Activated CD8-positive, alpha-beta memory T cell treated with anti-CD3 and anti-CD28 coated beads, Interleukin-2, amount 50 U/mL, for 48 hours (primary cell): ENCODE data around the gene FGF1.

Source experiments
- DNase-seq: peaks from one replicate; pipeline ENCODE4 v3.0.0-alpha.2; 2020

FGF1 gene

GRCh38 chr5:142685418-142686209 is at the start of gene FGF1:
TSS of gene FGF1 (minus strand) at chr5:142686090. CDS start at chr5:142614127, 71,963 bp downstream.
- DNase-seq: peak; percentile 12

GRCh38 chr5:142727735-142728047 is 41.8 kb upstream of the FGF1 start:
- peak; percentile 20 for DNase-seq

GRCh38 chr5:142726188-142726731 is 40.4 kb upstream of the FGF1 start:
- no peak for DNase-seq

DNA sequence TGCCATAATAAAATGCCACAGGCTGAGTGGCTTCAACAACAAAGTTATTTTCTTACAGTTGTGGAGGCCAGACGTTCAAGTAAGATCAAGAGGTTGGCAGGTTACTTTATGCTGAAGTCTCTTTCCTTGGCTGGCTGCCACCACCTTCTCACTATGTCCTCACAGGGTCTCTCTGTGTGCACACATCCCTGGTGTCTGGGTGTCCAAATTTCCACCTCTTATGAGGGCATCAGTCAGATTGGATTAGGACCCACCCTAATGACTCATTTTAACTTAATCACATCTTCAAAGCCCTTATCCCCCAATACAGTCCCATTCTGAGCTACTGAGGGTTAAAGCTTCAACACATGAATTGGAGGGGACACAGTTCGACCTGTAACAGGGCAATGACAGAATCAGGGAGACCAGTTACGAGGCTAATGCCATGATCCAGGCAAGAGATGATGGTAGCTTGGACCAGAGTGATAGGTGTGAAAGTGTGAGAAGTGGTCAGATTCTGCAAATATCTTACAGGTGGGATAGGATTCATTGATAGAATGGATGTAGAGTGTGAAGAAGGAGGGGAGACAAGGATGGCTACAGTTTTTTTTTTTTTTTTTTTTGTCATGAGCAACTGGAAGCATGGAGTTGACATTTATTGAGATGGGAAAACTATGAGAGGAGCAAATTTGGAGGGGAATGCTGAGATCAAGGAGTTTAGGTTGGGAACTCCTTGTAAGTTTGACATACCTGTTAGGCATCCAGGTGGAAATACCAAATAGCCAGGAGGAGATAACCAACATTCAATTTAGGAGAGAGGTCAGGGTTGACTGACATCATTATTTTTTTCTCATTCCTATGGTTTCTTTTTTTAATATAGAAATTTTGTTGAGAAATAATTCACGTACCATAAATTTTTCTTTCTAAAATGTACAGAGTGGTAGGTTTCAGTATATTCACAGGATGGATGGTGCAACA is 39.6 kb upstream of the FGF1 start:
- DNase-seq: peak; percentile 26

- no peak for DNase-seq
Measured at GRCh38 chr5:142724821-142725220, 38.9 kb upstream of the FGF1 start.

GRCh38 chr5:142722896-142723295 is 37.0 kb upstream of the FGF1 start:
- no peak for DNase-seq

DNA sequence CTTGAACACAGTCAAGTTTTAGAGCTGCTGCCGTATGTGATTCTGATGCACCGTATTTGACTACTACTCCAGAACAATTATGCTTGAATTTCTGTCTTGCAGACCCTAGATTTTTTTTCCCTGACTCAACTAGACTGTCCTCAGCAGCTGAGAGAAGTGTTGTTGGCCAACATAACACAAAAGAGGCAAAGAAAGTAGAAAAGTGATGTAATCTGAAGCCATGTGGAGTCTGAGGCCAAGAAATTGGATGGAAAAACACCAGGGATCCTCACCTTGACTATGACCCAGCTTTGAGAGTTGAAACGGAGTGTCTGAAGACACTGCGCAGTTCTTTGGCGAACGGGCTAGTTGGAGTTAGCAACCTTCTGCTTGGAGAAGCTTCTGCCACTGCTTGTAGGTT is 36.3 kb upstream of the FGF1 start:
- no peak for DNase-seq

DNA sequence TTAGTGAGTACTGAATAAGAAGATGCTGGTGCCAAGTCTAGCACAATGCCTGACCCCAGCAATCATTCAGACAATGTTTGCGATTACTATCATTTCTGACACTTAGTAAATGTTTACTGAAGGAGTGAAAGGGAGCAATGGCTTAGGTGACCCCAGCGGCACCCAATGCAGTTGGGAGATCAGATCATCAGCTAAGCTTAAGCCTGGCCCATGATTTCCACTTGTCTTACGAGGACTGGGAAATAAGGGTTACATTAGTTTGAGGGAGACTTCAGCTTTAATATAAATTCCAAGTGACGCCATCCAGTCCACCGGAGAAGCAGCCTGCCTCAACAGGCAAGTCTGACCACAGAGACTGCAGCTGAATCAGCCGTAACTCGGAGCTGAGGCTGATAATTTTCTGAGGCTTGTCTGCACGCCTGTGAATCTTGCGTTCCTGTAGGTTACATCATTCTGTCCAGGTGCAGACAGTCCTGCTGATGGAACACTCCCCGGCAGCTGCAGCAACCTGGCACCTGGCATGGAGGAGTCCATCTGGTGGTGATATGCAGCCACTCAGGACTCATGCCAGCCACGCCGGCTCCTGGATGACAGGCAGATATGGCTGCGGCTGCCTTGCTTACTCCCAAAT is 34.9 kb upstream of the FGF1 start:
- peak; percentile 44 for DNase-seq

DNA sequence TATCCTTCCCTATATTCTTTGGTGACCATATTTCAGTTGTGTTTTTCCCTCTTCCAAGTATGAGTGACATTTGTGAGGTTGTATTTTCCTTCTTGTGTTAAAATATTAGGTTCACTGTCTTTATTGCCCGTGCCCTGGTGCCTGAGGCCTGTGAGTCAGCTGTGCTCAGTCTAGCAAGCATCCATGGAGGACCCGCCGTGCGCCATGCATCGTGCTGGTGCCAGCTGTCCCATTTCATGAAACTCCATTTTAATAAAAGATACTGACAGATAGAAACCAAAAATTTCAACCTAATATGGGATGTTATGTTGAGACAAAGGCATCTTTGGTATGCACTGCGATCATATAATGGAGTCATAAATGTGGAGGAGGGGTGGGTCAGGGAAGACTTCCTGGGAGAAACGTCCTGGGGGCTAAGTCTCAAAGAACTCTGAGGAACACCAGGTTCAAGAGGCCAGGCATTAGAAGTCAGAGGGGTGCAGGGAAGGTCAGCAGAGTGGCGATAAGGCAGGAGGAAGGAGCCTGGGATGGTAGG is 34.0 kb upstream of the FGF1 start:
- no peak for DNase-seq

- no peak for DNase-seq
Measured at GRCh38 chr5:142717582-142718215, 31.8 kb upstream of the FGF1 start.

DNA sequence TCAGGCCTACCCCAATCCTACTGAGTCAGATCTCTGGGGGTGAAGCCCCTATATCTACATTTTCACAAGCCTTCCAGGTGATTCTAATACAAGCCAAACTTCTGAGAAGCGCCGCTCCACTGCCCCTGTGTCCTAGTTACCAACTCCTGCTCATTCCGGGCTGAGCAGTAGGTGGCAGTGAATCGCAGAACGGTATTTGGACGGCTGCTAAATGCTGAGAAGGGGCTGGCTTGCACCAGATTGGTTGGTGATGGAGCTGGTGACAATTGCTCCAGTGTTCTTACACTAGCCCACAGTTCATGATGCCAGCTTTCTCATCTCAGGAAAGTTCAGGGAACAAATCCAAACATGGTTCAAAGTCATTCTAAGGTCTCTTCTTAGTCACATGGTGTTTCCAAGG is 31.1 kb upstream of the FGF1 start:
- DNase-seq: no peak

DNA sequence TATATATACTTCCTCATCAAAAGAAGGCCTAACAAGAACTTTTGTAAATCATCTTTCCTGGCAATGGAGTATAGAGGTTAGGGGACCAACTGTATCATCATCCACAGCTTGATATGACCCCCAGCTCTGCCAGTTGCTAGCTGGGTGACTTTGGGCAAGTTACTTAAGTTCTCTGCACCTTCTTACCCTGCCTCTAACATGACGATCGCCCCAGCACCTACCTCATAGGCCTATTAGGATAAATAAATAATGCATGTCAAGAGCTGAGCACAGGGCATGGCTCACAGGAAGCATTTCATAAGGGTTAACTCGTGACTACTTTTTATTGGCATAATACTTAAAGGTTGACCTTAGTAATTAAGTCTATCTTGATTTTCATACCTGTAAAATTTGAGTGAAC is 29.4 kb upstream of the FGF1 start:
- peak; percentile 33 for DNase-seq

DNA sequence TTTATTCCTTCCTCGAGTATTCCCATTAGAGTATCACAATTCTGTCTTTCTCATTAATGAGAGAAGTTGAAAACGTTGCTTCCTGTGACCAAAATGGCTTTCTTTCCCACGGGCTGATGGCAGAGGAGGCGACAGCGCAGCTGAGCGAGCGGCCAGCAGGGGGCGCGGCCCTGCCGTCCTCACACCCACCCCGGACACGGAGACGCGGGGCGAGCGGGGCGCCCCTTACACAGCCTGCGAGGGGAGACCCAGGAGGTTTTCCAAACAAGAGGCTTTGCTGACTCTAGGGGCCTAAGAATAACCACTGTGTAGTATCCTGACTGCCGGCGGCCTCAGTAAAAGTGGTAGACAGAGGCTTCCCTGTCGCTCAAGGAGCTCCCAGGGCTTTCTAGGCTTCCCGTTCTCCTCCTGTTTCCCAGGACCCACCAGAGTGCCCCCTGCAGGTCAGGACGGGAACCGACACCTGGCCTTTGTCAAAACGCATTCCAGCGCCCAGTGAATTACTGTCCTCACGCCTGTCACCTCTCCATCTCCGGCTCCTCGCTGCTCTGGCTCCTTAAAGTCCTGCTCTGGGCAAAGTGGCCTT is 27.3 kb upstream of the FGF1 start:
- DNase-seq: peak; percentile 95

GRCh38 chr5:142703153-142703552 is 17.3 kb upstream of the FGF1 start:
- no peak for DNase-seq

GRCh38 chr5:142701673-142702311 is 15.9 kb upstream of the FGF1 start:
- DNase-seq: no peak

DNA sequence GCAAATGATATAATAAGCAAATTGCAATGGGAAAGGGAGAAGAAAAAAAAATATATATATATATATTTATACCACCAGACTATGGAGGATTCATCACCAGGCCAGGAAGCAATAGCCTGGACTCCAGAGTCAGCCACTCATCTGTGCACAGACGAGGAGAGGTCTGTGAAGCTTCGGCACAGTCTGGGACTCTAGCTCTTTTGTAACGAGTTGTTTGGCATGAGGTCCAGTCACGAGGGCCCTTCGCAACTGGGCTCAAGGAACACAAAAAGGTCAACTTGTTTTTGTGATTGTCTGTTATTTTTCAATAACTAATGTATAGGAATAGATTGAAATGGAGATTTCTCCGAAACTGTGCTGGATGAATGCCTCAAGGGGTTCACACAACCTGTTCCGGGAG is 14.7 kb upstream of the FGF1 start:
- peak; percentile 23 for DNase-seq

GRCh38 chr5:142699184-142699720 is 13.4 kb upstream of the FGF1 start:
- DNase-seq: peak; percentile 91

DNA sequence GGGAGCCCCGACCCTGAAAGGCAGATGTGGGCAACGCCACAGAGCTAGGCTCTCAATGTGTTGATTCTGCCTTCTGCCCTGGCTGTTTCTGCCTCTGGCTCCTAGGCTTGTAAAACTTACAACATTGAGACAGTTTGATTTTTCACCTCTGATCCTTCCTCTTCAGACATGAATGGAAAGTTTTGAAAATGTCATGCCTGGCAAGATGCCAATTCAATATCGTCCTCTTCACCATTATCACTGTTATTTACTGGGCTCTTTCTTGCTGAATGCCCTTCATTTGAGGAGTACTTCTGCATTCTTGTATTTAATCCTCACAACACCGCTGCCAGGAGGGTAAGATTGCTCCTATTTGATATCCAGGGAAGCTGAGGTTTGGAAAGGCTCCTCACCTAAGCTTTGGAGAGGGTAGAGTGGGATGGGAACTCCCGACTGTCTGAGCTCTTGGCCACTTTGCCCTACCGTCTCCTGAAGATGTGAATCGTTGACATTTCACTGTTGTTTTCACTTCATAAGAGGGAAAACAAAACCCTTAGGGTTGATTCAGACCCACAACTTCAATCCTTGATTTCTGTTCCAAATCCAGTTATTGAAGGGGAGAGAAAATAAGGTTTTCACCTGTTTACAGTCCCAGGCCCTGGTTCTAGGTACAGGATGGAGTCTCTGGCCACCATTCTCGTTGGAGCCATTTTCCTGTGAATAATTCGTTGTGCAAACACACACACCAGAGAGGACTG is 12.7 kb upstream of the FGF1 start:
- DNase-seq: peak; percentile 40

DNA sequence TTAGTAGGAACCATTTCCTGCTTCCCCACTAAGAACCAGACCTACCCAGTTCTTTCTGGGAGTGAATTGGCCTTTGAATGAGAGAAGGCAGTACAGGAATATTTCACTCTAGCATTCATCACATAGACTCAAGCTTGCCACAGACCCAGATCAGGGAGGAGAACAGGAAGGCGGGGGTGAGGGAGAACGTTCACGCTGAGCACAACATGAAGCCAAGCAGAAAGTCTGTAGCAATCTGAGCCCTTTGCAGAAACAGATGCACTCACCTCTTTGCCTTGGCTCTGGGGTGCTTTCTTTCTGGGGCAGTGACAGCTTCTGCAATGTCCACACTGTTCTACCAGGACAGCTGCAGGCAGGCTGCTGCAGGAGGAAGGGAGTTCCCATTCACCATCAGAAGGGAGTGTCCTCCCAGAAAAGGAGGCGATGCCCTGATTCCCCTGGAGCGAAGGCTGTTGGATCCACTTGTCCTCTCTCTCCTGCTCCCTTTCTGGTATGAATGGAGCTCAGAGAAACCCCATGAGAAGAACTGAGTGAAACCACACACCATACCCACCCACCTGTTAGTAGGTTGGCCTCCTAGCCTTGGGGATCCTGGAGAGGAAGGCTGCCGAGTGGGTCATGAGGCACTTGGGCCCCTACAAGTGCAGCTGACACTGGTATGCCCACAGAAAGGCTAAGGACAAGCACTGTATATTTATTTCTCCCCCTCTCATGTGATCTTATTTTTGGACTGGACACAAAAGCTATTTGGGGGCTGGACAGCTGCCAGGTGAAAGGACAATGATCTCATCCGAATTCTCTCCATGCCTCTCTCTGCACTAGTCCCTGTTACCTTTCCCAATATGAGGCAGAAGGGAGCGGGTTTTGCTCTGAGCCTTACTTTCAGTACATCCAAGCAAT is 11.7 kb upstream of the FGF1 start:
- no peak for DNase-seq
